HepG2 (cell line): ENCODE results near the gene THPO. TPM values are rescaled to one million over a fixed set of nuclear protein-coding genes. Genes with fewer than 3 reads are reported as not detected.

Experiments used
- ADNP ChIP-seq: sonication (generic); formaldehyde crosslinking; IDR thresholded peaks from 2 replicates; pipeline ENCODE4 v1.4.0; 2020; ENCODE audit warnings: missing genetic modification reagents
- ARID2 ChIP-seq: sonication (generic); formaldehyde crosslinking; IDR thresholded peaks from 2 replicates; pipeline ENCODE4 v1.8.1; 2022; ENCODE audit warnings: mild to moderate bottlenecking, missing genetic modification reagents, borderline replicate concordance
- ATRX ChIP-seq: sonication (generic); formaldehyde crosslinking; IDR thresholded peaks from 2 replicates; pipeline ENCODE4 v1.4.0; 2020; ENCODE audit warnings: missing genetic modification reagents, borderline replicate concordance
- ETV6 ChIP-seq: sonication (generic); formaldehyde crosslinking; conservative IDR thresholded peaks from 2 replicates; pipeline ENCODE4 v1.4.0; 2020; ENCODE audit warnings: missing genetic modification reagents
- GMEB2 ChIP-seq: IDR thresholded peaks from 2 replicates; pipeline ENCODE4 v1.6.1; 2016; ENCODE audit warnings: missing biosample characterization, missing genetic modification reagents, low read depth
- KDM1A ChIP-seq: IDR thresholded peaks from 2 replicates; pipeline ENCODE4 v1.6.1; 2016; ENCODE audit warnings: missing compliant biosample characterization
- KDM4B ChIP-seq: sonication (generic); formaldehyde crosslinking; IDR thresholded peaks from 2 replicates; pipeline ENCODE4 v1.4.0; 2020; ENCODE audit warnings: missing genetic modification reagents
- MED1 ChIP-seq: sonication (generic); formaldehyde crosslinking; IDR thresholded peaks from 2 replicates; pipeline ENCODE4 v1.4.0; 2020; ENCODE audit warnings: missing genetic modification reagents
- MXD3 ChIP-seq: IDR thresholded peaks from 2 replicates; pipeline ENCODE4 v1.6.1; 2016; ENCODE audit warnings: mild to moderate bottlenecking, missing biosample characterization, missing genetic modification reagents
- MXI1 ChIP-seq: IDR thresholded peaks from 3 replicates; pipeline ENCODE4 v1.6.1; 2012; ENCODE audit warnings: low read depth, low read length, inconsistent platforms, borderline replicate concordance
- NFKB2 ChIP-seq: sonication (generic); formaldehyde crosslinking; IDR thresholded peaks from 2 replicates; pipeline ENCODE4 v1.4.0; 2020; ENCODE audit warnings: missing genetic modification reagents, borderline replicate concordance
- PAXIP1 ChIP-seq: sonication (generic); formaldehyde crosslinking; conservative IDR thresholded peaks from 2 replicates; pipeline ENCODE4 v1.4.0; 2020; ENCODE audit warnings: mild to moderate bottlenecking, missing genetic modification reagents, moderate library complexity
- PRPF4 ChIP-seq: fragments of 200-400 bp; formaldehyde crosslinking; IDR thresholded peaks from 2 replicates; pipeline ENCODE4 v1.6.1; 2016; ENCODE audit warnings: low read length, low read depth; ENCODE audit not compliant: poor library complexity, severe bottlenecking
- RXRA ChIP-seq: sonication (generic); formaldehyde crosslinking; IDR thresholded peaks from 2 replicates; pipeline ENCODE4 v1.5.1; 2020; ENCODE audit warnings: missing genetic modification reagents
- SMYD3 ChIP-seq: sonication (generic); formaldehyde crosslinking; IDR thresholded peaks from 2 replicates; pipeline ENCODE4 v1.8.1; 2023; ENCODE audit warnings: mild to moderate bottlenecking, missing genetic modification reagents
- TEAD3 ChIP-seq: optimal IDR thresholded peaks from 2 replicates; pipeline ENCODE3; 2016; ENCODE audit warnings: borderline replicate concordance
- TFAP4 ChIP-seq: sonication (generic); IDR thresholded peaks from 2 replicates; pipeline ENCODE4 v1.6.1; 2016; ENCODE audit warnings: low read depth, borderline replicate concordance
- TFE3 ChIP-seq: IDR thresholded peaks from 2 replicates; pipeline ENCODE4 v1.6.1; 2016
- UBTF ChIP-seq: sonication (generic); formaldehyde crosslinking; IDR thresholded peaks from 2 replicates; pipeline ENCODE4 v1.4.0; 2020; ENCODE audit warnings: mild to moderate bottlenecking, missing genetic modification reagents
- ZFP37 ChIP-seq: sonication (generic); formaldehyde crosslinking; IDR thresholded peaks from 2 replicates; pipeline ENCODE4 v1.4.0; 2020; ENCODE audit warnings: missing genetic modification reagents, borderline replicate concordance
- ZSCAN29 ChIP-seq: sonication (generic); formaldehyde crosslinking; conservative IDR thresholded peaks from 2 replicates; pipeline ENCODE4 v1.4.0; 2020; ENCODE audit warnings: mild to moderate bottlenecking, missing genetic modification reagents
- polyA plus RNA-seq, 8 experiments: library from polyadenylated mRNA; depleted of rRNA in 3 of 8; stranded (reverse) in 7 of 8; unstranded in 1 of 8; fragments of >200 nt; fragmentation: Illumina TruSeq in 4 of 8; extraction: Trizol in 4 of 8; gene quantifications; 2 replicates each; pipeline versions ENCODE4 v1.2.1 to v1.2.3, GENCODE V29; 2011 to 2016; ENCODE audit warnings: low read depth in 4 of 8, missing spikeins in 1 of 8, mixed read lengths in 1 of 8; ENCODE audit not compliant: insufficient read depth in 1 of 8
- total RNA-seq, 5 experiments: library from RNA; depleted of rRNA; stranded (reverse); fragments of >200 nt; fragmentation: Illumina TruSeq; extraction: Trizol; gene quantifications; 2 replicates each; pipeline ENCODE4 v1.2.3, GENCODE V29; 2016; ENCODE audit warnings: low read depth in 1 of 5

THPO gene
- total and polyA plus RNA-seq, 2 of the 13 experiments (the other 11 are each of a cell fraction or from before 2014, with no cell fraction given), result 2.8 to 4.8 TPM

- TF ChIP-seq ETV6 (CRISPR knock-in tag) (no peak), MXI1 (peak; percentile 54; the same call in 1 of the 3 replicates), MXD3 (no peak), ZFP37 (CRISPR knock-in tag) (peak; percentile 48; the same call in 1 of the 2 replicates), TEAD3 (CRISPR knock-in tag) (peak; percentile 70), TFAP4 (peak; percentile 98), ADNP (CRISPR knock-in tag) (no peak), ARID2 (CRISPR knock-in tag) (0 out of 2 replicates have a peak, but pooled peaks have one; percentile 29), ZSCAN29 (peak; percentile 98), ATRX (CRISPR knock-in tag) (no peak), MED1 (CRISPR knock-in tag) (peak; percentile 52), GMEB2 (no peak), PRPF4 (no peak), NFKB2 (CRISPR knock-in tag) (no peak), SMYD3 (peak; percentile 49; the same call in 1 of the 2 replicates), KDM1A (no peak), PAXIP1 (CRISPR knock-in tag) (no peak; the same call in 1 of the 2 replicates), KDM4B (CRISPR knock-in tag) (0 out of 2 replicates have a peak, but pooled peaks have one; percentile 13), TFE3 (CRISPR knock-in tag) (no peak), RXRA (peak; percentile 53; the same call in 1 of the 2 replicates), UBTF (CRISPR knock-in tag) (peak; percentile 36; the same call in 1 of the 2 replicates)
These were observed 6.4 kb downstream of the THPO start (continued) for GRCh38 chr3:184371570-184372018.
